AG09319 (cell line): ENCODE data around the gene KCNK15.

Experiments used
- DNase-seq: peaks from one replicate; pipeline ENCODE4 v3.0.0-alpha.2; 2010; ENCODE audit warnings: low read depth; ENCODE audit errors: extremely low read depth
- CTCF ChIP-seq: IDR thresholded peaks from 2 replicates; pipeline ENCODE4 v1.5.1; 2011; ENCODE audit warnings: low read depth, mild to moderate bottlenecking, inconsistent platforms, low read length, moderate library complexity

KCNK15 gene

DNA sequence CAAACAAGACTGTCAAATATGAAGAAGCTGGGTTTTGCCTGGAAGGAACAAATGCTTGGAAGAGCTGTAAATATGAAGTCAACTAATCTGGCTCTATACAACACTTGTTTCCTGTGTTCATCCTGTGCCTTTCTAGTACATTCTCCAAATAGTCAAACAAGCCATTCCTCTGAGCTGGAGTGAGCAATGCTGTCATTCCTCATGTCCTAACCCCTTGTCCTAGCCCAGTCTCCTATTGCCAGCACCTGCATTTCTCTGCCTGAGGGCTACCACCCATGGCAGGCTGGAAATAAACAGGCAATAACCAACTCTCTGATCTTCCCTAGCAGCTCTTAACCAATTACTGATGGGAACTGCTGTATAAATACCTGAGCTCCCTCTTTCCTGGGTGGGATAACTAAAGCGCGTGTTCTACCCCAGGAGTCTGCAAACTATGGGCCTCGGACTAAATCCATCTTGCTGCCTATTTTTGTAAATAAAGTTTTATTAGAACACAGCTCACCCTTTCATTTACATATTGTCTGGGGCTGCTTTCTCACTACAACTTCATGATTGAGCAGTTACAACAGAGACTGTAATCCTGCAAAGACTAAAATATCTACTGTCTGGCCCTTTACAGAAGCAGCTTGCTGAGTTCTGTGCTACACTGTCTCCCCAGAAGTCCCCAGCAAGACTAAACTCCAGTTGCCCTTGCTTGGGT is 51.2 kb downstream of the KCNK15 start:
- DNase-seq, result no peak
- TF ChIP-seq CTCF, result no peak

- no peak for DNase-seq
- TF ChIP-seq CTCF, result no peak
Observed at GRCh38 chr20:44799691-44800090, 54.0 kb downstream of the KCNK15 start.

DNA sequence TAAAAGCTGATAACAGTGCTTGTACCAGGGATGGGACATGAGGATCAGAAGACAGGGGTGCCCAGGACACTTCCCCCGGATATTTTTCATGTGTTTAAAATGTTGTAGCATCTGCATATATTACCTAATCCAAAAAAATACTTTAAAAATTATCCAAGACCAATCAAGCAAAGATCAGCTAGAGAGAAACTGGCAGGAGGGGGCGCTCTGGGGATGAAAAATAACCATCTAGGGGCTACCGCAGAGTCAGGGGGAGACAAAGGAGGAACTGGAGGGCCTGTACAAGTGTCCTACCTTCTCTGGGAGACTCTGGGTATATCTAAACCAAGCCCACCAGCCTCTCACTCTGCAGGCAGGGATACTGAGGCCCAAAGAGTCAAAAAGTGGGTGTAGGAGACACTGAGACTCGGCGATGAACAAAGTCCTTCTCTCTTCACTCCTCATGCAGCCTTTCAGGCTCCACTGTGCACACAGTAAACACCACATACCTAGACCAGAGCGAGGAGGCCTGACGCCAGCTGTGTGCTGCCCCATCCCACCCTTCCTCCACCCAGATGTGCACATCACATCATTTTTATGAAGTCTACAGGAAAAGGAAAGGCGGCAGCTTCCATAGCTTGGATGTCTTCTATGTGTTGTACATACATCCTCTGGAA is 54.9 kb downstream of the KCNK15 start:
- DNase-seq, result no peak
- peak; percentile 29 for TF ChIP-seq CTCF
